ENCODE measurements around the gene NEU3. TPM values are rescaled to one million over a fixed set of nuclear protein-coding genes. Genes with fewer than 3 reads are reported as not detected.

NEU3 gene
- total and polyA plus RNA-seq, 2 donors (not counting 1 experiment from before 2014, with no cell fraction given) = 17.0 to 17.4 TPM

GRCh38 chr11:75050516-75050915 lies 61.8 kb downstream of the NEU3 start:
- Mint-ChIP-seq H3K4me1 (peaks cover 22% of the 10 kb centered on the region), H3K4me3 (no peak overlapping the region), H3K27me3 (peaks cover 3% of the 10 kb centered on the region), H3K27ac (peak overlapping the region; percentile 17), H3K9me3 (ENCODE audit: insufficient read depth) (peaks cover 6% of the 10 kb centered on the region)
- POLR2A ChIA-PET = no interaction called here
- Histone ChIP-seq H2AFZ (ENCODE audit: insufficient read depth, low read depth, low read length, poor library complexity, severe bottlenecking) (peak overlapping the region; percentile 74), H3K36me3 (replicated peaks in 1 of 2; ENCODE audit: control extremely low read depth in 1 of 2, control insufficient read depth in 1 of 2, extremely low read depth in 1 of 2, insufficient read depth in 2 of 2, low read length in 1 of 2) (no peaks in the 10 kb centered on the region), H3K9ac (ENCODE audit: low read length) (no peak overlapping the region), H4K20me1 (ENCODE audit: control insufficient read depth, insufficient read depth, low read length, poor library complexity, severe bottlenecking) (no peaks in the 10 kb centered on the region), H3K4me3 (ENCODE audit: control extremely low read depth in 1 of 5, extremely low read depth in 1 of 5, insufficient read depth in 1 of 5, low read depth in 2 of 5, low read length in 4 of 5) (no peak overlapping the region), H3K27me3 (replicated peaks in 1 of 4; ENCODE audit: control extremely low read depth in 1 of 4, control insufficient read depth in 3 of 4, insufficient read depth in 4 of 4, low read length in 3 of 4) (no peaks in the 10 kb centered on the region), H3K79me2 (ENCODE audit: control insufficient read depth, insufficient read depth, low read length) (no peaks in the 10 kb centered on the region), H3K9me3 (ENCODE audit: control extremely low read depth in 1 of 3, control insufficient read depth in 2 of 3, insufficient read depth in 1 of 3, low read length in 2 of 3) (peaks cover 1 to 7% (median 4%) of the 10 kb centered on the region in 3 donors), H3K27ac (ENCODE audit: low read length in 2 of 2) (peak overlapping the region; percentile 47 to 73), H3K4me1 (ENCODE audit: control insufficient read depth in 2 of 2, insufficient read depth in 2 of 2, low read length in 2 of 2) (peaks cover 14 to 20% of the 10 kb centered on the region in 2 donors), H3K4me2 (replicated peaks; ENCODE audit: low read depth, low read length, poor library complexity, severe bottlenecking) (no peak overlapping the region)
- TF ChIP-seq EZH2 (IDR thresholded peaks at IDR 0.05; ENCODE audit: borderline replicate concordance, insufficient read depth, low read depth, low read length, poor library complexity, severe bottlenecking) (no peak), CTCF (IDR thresholded peaks at IDR 0.05) (no peak)
- WGBS (ENCODE audit: insufficient coverage) = 87% methylated on average over 3 of the region's 4 CpGs
- DNase-seq (no peak), ATAC-seq (ENCODE audit: low read depth) (no peak)
- intact Hi-C loops (cut with micrococcal nuclease) = no loop called here
- CTCF ChIA-PET = no interaction called here

- WGBS (ENCODE audit: insufficient coverage) = 52% methylated on average over 5 of the region's 5 CpGs
- Histone ChIP-seq H3K79me2 (ENCODE audit: control insufficient read depth, insufficient read depth, low read length) (no peaks in the 10 kb centered on the region), H3K4me3 (ENCODE audit: control extremely low read depth in 1 of 5, extremely low read depth in 1 of 5, insufficient read depth in 1 of 5, low read depth in 2 of 5, low read length in 4 of 5) (no peak overlapping the region), H4K20me1 (ENCODE audit: control insufficient read depth, insufficient read depth, low read length, poor library complexity, severe bottlenecking) (no peaks in the 10 kb centered on the region), H3K4me2 (replicated peaks; ENCODE audit: low read depth, low read length, poor library complexity, severe bottlenecking) (no peak overlapping the region), H3K27me3 (replicated peaks in 1 of 4; ENCODE audit: control extremely low read depth in 1 of 4, control insufficient read depth in 3 of 4, insufficient read depth in 4 of 4, low read length in 3 of 4) (no peaks in the 10 kb centered on the region), H3K9me3 (ENCODE audit: control extremely low read depth in 1 of 3, control insufficient read depth in 2 of 3, insufficient read depth in 1 of 3, low read length in 2 of 3) (peaks cover 1 to 7% (median 4%) of the 10 kb centered on the region in 3 donors), H3K36me3 (replicated peaks in 1 of 2; ENCODE audit: control extremely low read depth in 1 of 2, control insufficient read depth in 1 of 2, extremely low read depth in 1 of 2, insufficient read depth in 2 of 2, low read length in 1 of 2) (no peaks in the 10 kb centered on the region), H3K27ac (ENCODE audit: low read length in 2 of 2) (no peak overlapping the region), H3K4me1 (ENCODE audit: control insufficient read depth in 2 of 2, insufficient read depth in 2 of 2, low read length in 2 of 2) (peaks cover 14 to 20% of the 10 kb centered on the region in 2 donors), H2AFZ (ENCODE audit: insufficient read depth, low read depth, low read length, poor library complexity, severe bottlenecking) (peak overlapping the region; percentile 74), H3K9ac (ENCODE audit: low read length) (no peak overlapping the region)
- DNase-seq (no peak), ATAC-seq (ENCODE audit: low read depth) (no peak)
- ChIA-PET CTCF (interaction anchor here (0.6 kb wide), 1 partner anchor 64 kb away, joined by 4 read pairs; no protein-coding TSS in a partner anchor), POLR2A (no interaction called here)
- H3K4me1 Mint-ChIP-seq = peaks cover 22% of the 10 kb centered on the region
- TF ChIP-seq EZH2 (IDR thresholded peaks at IDR 0.05; ENCODE audit: borderline replicate concordance, insufficient read depth, low read depth, low read length, poor library complexity, severe bottlenecking) (no peak), CTCF (IDR thresholded peaks at IDR 0.05) (no peak)
- H3K4me3 Mint-ChIP-seq = no peak overlapping the region
- peaks cover 6% of the 10 kb centered on the region for H3K9me3 Mint-ChIP-seq (ENCODE audit: insufficient read depth)
- no peak overlapping the region for H3K27ac Mint-ChIP-seq
- H3K27me3 Mint-ChIP-seq = peaks cover 3% of the 10 kb centered on the region
- intact Hi-C loops (cut with micrococcal nuclease) = no loop called here
Measured at GRCh38 chr11:75051043-75051442, 62.3 kb downstream of the NEU3 start.

Data from B cell (primary cell).